OCI-LY7 (cell line): ENCODE measurements around the gene MUL1.

ENCODE experiments used
- EZH2phosphoT487 ChIP-seq: fragments of 200-600 bp; sonication (generic); IDR thresholded peaks from 2 replicates; pipeline ENCODE4 v1.6.1; 2018; ENCODE audit warnings: low read depth, borderline replicate concordance, mild to moderate bottlenecking, mixed run types, antibody characterized with exemption, low read length, moderate library complexity, mixed read lengths
- TF ChIP-seq, protein P1 (sequence below): fragments of 200-600 bp; sonication (generic); conservative IDR thresholded peaks from 2 replicates; pipeline ENCODE4 v1.5.1; 2014; ENCODE audit warnings: mild to moderate bottlenecking, antibody characterized with exemption, low read length, moderate library complexity, mixed read lengths

DNA sequence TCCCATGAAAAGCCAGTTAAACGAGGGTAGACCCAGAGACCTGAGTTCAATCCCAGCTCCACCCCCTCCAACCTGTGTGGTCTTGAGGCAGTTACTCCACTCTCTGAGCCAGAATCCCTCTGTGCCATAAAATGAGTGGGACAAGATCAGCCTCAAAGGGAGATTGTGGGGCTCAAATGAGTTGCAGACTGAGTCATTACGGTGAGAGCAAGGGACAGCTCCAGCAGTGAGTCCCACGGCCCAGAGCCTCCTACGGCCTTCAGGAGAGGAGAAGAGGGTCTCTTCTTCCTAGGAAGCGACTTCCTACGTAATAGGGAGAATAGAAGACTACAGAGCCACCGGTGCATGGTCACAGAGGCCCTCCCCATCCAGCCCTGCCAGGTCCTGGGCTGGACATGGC is 15.2 kb downstream of the MUL1 start:
- TF ChIP-seq, protein P1, sequence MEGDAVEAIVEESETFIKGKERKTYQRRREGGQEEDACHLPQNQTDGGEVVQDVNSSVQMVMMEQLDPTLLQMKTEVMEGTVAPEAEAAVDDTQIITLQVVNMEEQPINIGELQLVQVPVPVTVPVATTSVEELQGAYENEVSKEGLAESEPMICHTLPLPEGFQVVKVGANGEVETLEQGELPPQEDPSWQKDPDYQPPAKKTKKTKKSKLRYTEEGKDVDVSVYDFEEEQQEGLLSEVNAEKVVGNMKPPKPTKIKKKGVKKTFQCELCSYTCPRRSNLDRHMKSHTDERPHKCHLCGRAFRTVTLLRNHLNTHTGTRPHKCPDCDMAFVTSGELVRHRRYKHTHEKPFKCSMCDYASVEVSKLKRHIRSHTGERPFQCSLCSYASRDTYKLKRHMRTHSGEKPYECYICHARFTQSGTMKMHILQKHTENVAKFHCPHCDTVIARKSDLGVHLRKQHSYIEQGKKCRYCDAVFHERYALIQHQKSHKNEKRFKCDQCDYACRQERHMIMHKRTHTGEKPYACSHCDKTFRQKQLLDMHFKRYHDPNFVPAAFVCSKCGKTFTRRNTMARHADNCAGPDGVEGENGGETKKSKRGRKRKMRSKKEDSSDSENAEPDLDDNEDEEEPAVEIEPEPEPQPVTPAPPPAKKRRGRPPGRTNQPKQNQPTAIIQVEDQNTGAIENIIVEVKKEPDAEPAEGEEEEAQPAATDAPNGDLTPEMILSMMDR, result no peak
- no peak for TF ChIP-seq EZH2phosphoT487
